Stromal cell of bone marrow (primary cell): ENCODE data around the gene FETUB.
A peak's percentile ranks its signal among the peaks of the same experiment; 100 is the strongest.
"Not testable (repeated sequence)": the region's sequence is repeated elsewhere in the genome, so short reads cannot be mapped to it uniquely, and the experiment has no call there.

Source experiments
- DNase-seq: peaks from one replicate; pipeline ENCODE4 v3.0.0-alpha.2; 2012; ENCODE audit warnings: low read depth

Gene FETUB

GRCh38 chr3:186678604-186679003, 38.4 kb downstream of the FETUB start:
- no peak for DNase-seq

GRCh38 chr3:186679151-186679550, 39.0 kb downstream of the FETUB start:
- no peak for DNase-seq

DNA sequence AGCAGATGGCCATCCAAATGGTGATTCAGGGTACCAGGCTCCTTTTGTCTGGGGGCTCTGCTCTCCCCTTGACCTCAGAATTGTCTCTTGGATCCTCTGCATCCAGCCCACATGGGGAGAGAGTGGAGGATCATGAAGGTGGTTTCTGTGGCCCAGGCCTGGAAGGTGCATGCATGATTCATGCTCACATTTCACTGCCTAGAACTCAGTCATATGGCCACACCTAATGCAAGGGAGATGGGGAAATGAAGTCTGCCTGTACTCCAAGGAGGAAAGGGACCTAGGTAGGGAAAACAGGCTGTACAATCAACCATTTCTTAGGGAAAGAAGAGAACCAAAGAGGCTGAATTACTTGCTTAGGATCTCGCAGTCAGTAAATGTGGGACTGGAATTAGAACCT, 40.7 kb downstream of the FETUB start:
- no peak for DNase-seq

DNA sequence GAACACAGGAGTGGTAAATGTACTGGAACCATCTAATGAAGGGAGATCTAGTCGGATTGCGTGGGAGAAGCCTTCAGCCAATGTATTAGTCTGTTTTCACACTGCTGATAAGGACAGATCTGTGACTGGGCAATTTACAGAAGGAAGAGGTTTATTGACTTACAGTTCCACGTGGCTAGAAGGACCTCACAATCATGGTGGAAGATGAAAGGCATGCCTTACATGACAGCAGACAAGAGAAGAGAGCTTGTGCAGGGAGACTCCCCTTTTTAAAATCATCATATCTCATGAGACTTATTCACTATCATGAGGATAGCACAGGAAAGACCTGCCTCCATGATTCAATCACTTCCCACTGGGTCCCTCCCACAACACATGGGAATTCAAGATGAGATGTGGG, 42.6 kb downstream of the FETUB start:
- no peak for DNase-seq

GRCh38 chr3:186683979-186684378, 43.8 kb downstream of the FETUB start:
- DNase-seq: no peak

GRCh38 chr3:186686475-186686874, 46.3 kb downstream of the FETUB start:
- not testable (repeated sequence) for DNase-seq

- DNase-seq: no peak
These were observed 47.0 kb downstream of the FETUB start for GRCh38 chr3:186687120-186687651.

DNA sequence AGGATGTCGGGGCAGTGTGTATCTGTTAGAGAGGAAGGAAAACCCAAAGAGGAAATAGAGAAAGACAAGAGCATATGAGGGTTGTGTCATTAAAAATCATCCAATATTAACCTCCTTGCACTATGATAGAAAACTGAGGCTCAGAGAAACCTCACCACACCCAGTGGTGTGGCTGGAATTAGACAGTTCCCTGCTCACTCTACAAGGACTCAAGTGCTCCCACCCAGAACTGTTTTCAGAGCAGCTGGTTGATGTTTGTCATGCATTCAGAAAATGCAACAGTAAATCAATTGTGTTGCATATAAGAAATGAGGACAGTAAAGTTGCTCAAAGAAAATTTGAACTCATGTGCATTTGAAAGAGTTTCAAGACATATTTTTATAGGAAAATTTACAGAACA, 50.1 kb downstream of the FETUB start:
- not testable (repeated sequence) for DNase-seq

DNA sequence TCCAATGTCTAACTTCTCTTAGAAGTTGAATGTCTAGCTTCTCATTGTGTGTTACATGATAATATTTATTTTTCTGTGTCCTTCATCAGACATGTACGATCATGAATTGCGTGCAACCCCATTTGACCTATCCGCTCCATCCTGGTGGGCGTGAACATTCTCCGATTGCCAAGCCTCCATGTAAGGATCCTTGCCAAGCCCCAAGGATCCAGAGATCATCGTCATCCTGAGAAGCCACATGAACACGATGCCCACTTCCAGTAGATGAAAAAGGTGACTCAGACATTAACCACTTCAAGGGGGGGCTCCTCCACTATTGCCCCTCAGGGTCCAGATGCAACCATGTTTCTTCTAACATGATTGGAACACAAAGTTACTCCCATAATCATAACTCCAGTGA, 51.5 kb downstream of the FETUB start:
- DNase-seq: no peak

GRCh38 chr3:186693843-186694242, 53.6 kb downstream of the FETUB start:
- no peak for DNase-seq

DNA sequence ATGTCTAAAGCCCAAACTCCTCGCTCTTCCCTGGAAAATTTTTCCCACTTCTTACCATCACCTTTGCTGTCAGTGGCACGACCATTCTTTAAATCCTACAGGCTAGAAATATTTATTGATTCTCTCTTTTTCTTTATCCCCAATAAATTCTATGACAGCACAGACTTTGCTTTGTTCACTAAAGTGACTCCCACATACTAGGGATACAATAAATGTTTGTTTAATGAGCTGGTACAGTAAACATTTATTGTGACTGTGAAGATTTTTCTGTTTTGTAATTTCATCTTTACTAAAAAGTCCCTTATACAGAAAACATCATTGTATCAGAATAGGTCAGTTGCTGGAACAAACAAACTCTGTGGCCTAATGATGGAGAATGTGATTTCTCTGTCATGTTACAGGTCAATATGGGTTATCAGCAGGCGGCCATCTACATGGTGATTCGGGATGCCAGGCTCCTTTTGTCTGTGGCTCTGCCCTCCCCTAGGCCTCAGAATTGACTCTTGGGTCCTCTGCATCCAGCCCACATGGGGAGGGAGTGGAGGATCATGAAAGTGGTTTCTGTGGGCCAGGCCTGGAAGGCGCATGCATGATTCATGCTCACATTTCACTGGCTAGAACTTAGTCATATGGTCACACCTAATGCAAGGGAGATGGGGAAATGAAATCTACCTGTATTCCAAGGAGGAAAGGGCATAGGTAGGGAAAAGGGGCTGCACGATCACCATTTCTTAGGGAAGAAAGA, 54.3 kb downstream of the FETUB start:
- no peak for DNase-seq

- DNase-seq: no peak
These were observed 56.3 kb downstream of the FETUB start for GRCh38 chr3:186696522-186696921.

DNA sequence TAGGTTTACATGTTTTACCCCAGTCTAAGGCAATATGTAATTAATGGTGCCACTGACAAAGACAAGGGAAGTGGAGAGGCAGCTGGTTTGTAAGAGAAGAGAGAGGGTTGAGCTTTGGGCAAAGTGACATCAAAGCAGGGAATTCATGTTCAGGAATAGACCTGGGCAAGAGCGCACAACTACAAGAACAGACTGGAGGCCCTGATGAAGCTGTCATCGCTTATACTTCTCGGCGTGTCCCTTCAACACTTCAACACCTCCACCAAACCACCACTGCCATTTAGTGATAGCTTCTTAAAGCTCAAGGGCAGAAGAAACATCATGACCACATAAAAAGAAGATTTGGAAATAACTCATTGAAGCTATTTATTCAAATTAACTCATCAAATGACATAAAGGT, 57.3 kb downstream of the FETUB start:
- DNase-seq: no peak

- DNase-seq: peak; percentile 9
These were observed 60.1 kb downstream of the FETUB start for GRCh38 chr3:186700267-186700666.

DNA sequence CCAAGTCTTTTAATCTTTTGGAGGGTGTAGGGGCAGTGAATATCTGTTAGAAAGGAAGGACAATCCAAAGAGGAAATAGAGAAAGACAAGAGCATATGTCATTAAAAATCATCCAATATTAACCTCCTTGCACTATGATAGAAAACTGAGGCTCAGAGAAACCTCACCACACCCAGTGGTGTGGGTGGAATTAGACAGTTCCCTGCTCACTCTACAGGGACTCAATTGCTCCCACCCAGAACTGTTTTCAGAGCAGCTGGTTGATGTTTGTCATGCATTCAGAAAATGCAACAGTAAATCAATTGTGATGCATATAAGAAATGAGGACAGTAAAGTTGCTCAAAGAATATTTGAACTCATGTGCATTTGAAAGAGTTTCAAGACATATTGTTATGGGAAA, 62.3 kb downstream of the FETUB start:
- not testable (repeated sequence) for DNase-seq
